K562 (cell line): ENCODE data around the gene SLC37A2. TPM values are rescaled to one million over a fixed set of nuclear protein-coding genes. Genes with fewer than 3 reads are reported as not detected.

Experiments used
- ATAC-seq: fragments of 200-7000 bp; cut with Tn5 transposase; 3 replicates; pipeline ENCODE4 v1.9.1; 2020; ENCODE audit warnings: moderate library complexity
- BruUV-seq: library from RNA; stranded (reverse); fragments of 400-500 nt; replicated peaks from 2 replicates; lab custom pipeline; 2021; lab: Mats Ljungman, UMichigan
- CTCF ChIA-PET: fragments of 300-600 bp; formaldehyde crosslinking; extraction: SDS; loops from one replicate; lab custom pipeline; 2021; ENCODE audit warnings: low intra/inter-chr PET ratio; lab: Yijun Ruan, JAX
- POLR2A ChIA-PET: fragments of 300-600, 350-650 bp; sonication (Branson Sonifier 250); formaldehyde crosslinking; extraction: SDS; loops from one replicate; lab custom pipeline; 2021; ENCODE audit warnings: antibody characterized with exemption, inconsistent platforms; lab: Yijun Ruan, JAX
- DNase-seq, 4 experiments: peaks; one replicate each; pipeline versions ENCODE4 v3.0.0 to v3.0.0-alpha.2; 2011 to 2018; ENCODE audit warnings: low spot score in 3 of 4, mixed read lengths in 3 of 4; ENCODE audit errors: extremely low read depth in 1 of 4
- FAIRE-seq: peaks from 2 replicates; lab custom pipeline; 2011; peaks lifted over from hg19 to GRCh38; lab: Jason Lieb, UNC
- H2AFZ ChIP-seq: 2 replicates; pipeline ENCODE4 v1.6.0; 2011; ENCODE audit warnings: low read depth, low read length, control low read depth, inconsistent platforms
- H3K27ac ChIP-seq: fragments of 200-600 bp; 3 replicates; pipeline ENCODE4 v1.8.0; 2011; ENCODE audit warnings: low read depth, mild to moderate bottlenecking, control low read depth, inconsistent platforms, low read length, moderate library complexity, mixed read lengths; ENCODE audit errors: extremely low read depth
- H3K27me3 ChIP-seq, 2 experiments: fragments of 300-600 bp in 1 of 2; 2 replicates in 1 of 2; 3 replicates in 1 of 2; pipeline versions ENCODE4 v1.6.0 to v1.8.0; 2011; ENCODE audit warnings: inconsistent platforms in 2 of 2, low read length in 2 of 2, mild to moderate bottlenecking in 1 of 2, mixed read lengths in 1 of 2, moderate library complexity in 1 of 2; ENCODE audit not compliant: control insufficient read depth in 2 of 2, insufficient read depth in 2 of 2
- H3K36me3 ChIP-seq: fragments of 300-600 bp; 3 replicates; pipeline ENCODE4 v1.8.0; 2011; ENCODE audit warnings: mild to moderate bottlenecking, low read length, inconsistent platforms; ENCODE audit not compliant: control insufficient read depth, insufficient read depth
- H3K4me1 ChIP-seq, 2 experiments: fragments of 200-600 bp in 1 of 2; replicated peaks in 1 of 2; 2 replicates in 1 of 2; 3 replicates in 1 of 2; pipeline versions ENCODE4 v1.5.1 to v1.8.0; 2011; ENCODE audit warnings: inconsistent platforms in 2 of 2, low read length in 2 of 2, mild to moderate bottlenecking in 1 of 2, mixed read lengths in 1 of 2, moderate library complexity in 1 of 2; ENCODE audit not compliant: control insufficient read depth in 2 of 2, insufficient read depth in 2 of 2
- H3K4me2 ChIP-seq: 2 replicates; pipeline ENCODE4 v1.6.1; 2011; ENCODE audit warnings: low read length, control low read depth, inconsistent platforms, mixed read lengths; ENCODE audit not compliant: insufficient read depth
- H3K4me3 ChIP-seq: fragments of 200-600 bp; sonication (generic), shearing (Covaris generic); 2 replicates; pipeline ENCODE4 v1.5.1; 2016; ENCODE audit warnings: control low read depth, inconsistent platforms
- H3K79me2 ChIP-seq: fragments of 200-600 bp; 3 replicates; pipeline ENCODE4 v1.8.0; 2011; ENCODE audit warnings: low read length, inconsistent platforms; ENCODE audit not compliant: control insufficient read depth, insufficient read depth
- H3K9ac ChIP-seq, 2 experiments: 2 replicates each; pipeline versions ENCODE4 v1.6.0 to v1.6.1; 2011; ENCODE audit warnings: low read depth in 2 of 2, low read length in 2 of 2, control low read depth in 1 of 2, inconsistent platforms in 1 of 2, mild to moderate bottlenecking in 1 of 2, mixed read lengths in 1 of 2; ENCODE audit not compliant: insufficient read depth in 1 of 2
- H3K9me1 ChIP-seq: one replicate; pipeline ENCODE4 v1.6.0; 2011; ENCODE audit warnings: inconsistent platforms, mild to moderate bottlenecking, low read length, moderate library complexity; ENCODE audit not compliant: control insufficient read depth, insufficient read depth
- H3K9me3 ChIP-seq: replicated peaks from 2 replicates; pipeline ENCODE4 v1.5.1; 2011; ENCODE audit warnings: low read depth, low read length, inconsistent platforms; ENCODE audit not compliant: control insufficient read depth, insufficient read depth
- H4K20me1 ChIP-seq: replicated peaks from 2 replicates; pipeline ENCODE4 v1.6.1; 2011; ENCODE audit warnings: low read length, inconsistent platforms, mixed read lengths; ENCODE audit not compliant: control insufficient read depth, insufficient read depth
- ARID3A ChIP-seq: IDR thresholded peaks from 2 replicates; pipeline ENCODE4 v1.6.1; 2012; ENCODE audit warnings: low read depth, low read length, improper control_type of control experiment, borderline replicate concordance
- CHAMP1 ChIP-seq: fragments of 450-650 bp; IDR thresholded peaks from 2 replicates; pipeline ENCODE4 v1.6.1; 2016; ENCODE audit warnings: mild to moderate bottlenecking
- WGBS: fragments of 100-300 bp; shearing (Covaris generic); methylation state at CpG from one replicate; pipeline ENCODE4 v1.1.6; 2016; ENCODE audit warnings: low coverage, mixed read lengths; ENCODE audit not compliant: insufficient coverage; ENCODE audit errors: missing lambda C conversion rate; 5-methylcytosine and 5-hydroxymethylcytosine counted together
- in situ Hi-C: fragments of 300-500 bp; cut with MboI; formaldehyde crosslinking; loops from 4 replicates; pipeline ENCODE4 v1.15.0; 2018; ENCODE audit warnings: inconsistent platforms, mixed read lengths
- intact Hi-C: fragments of 100-400 bp; cut with micrococcal nuclease; formaldehyde crosslinking; loops from 2 replicates; pipeline ENCODE4 v1.14.2; 2022
- polyA plus RNA-seq, 8 experiments: library from polyadenylated mRNA; depleted of rRNA in 4 of 8; stranded (reverse) in 5 of 8; unstranded in 3 of 8; fragments of >200 nt; fragmentation: Nextera tagmentation in 2 of 8; fragmentation: Illumina TruSeq in 1 of 8; extraction: Ambion mirVana in 2 of 8; extraction: Trizol in 1 of 8; gene quantifications; 2 replicates each; pipeline versions ENCODE4 v1.2.1 to v1.2.3, GENCODE V29; 2011 to 2014; ENCODE audit warnings: inconsistent platforms in 1 of 8, missing spikeins in 1 of 8
- total RNA-seq, 7 experiments: library from RNA; depleted of rRNA in 6 of 7; stranded (reverse); fragments of >200 nt in 6 of 7; fragmentation: Illumina TruSeq in 2 of 7; extraction: Trizol in 2 of 7; gene quantifications; 2 replicates each; pipeline versions ENCODE4 v1.2.1 to v1.2.3, GENCODE V29; 2011 to 2021; ENCODE audit warnings: low replicate concordance in 1 of 7

The SLC37A2 gene
- total and polyA plus RNA-seq, 9 of the 15 experiments (the other 6 are each of a cell fraction or from before 2014, with no cell fraction given), result 0.01 to 1.2 (median 0.52) TPM

- no peak for TF ChIP-seq CHAMP1
Observed at GRCh38 chr11:125136001-125136400, 72.9 kb downstream of the SLC37A2 start (continued).

GRCh38 chr11:125138966-125139365, 75.9 kb downstream of the SLC37A2 start:
- BruUV-seq, result no TSS peak
- no peak for TF ChIP-seq ARID3A
- Histone ChIP-seq H2AFZ (no peak overlapping the region), H3K4me2 (no peak overlapping the region), H3K9ac (no peak overlapping the region), H3K79me2 (no peaks in the 10 kb centered on the region), H3K4me1 (peaks cover 0 to 7% of the 10 kb centered on the region in 2 experiments; a peak in 2 of 5 replicates), H3K9me1 (no peaks in the 10 kb centered on the region), H3K4me3 (no peak overlapping the region), H3K36me3 (no peaks in the 10 kb centered on the region), H4K20me1 (no peaks in the 10 kb centered on the region), H3K9me3 (no peaks in the 10 kb centered on the region), H3K27me3 (peaks cover 39 to 51% of the 10 kb centered on the region in 2 experiments; a peak in 4 of 5 replicates), H3K27ac (no peak overlapping the region)
- POLR2A ChIA-PET, result no interaction called here
- CTCF ChIA-PET, result no interaction called here
- WGBS, result 1% methylated on average over 8 of the region's 8 CpGs
- no peak for ATAC-seq
- in situ Hi-C loops, result no loop called here
- intact Hi-C loops, result no loop called here
- no peak for DNase-seq
- no peak for FAIRE-seq
